Embryonic facial prominence (tissue), 1 donor: ENCODE measurements around the gene ACAN.

ENCODE experiments used
- DNase-seq: peaks from one replicate; pipeline ENCODE4 v3.0.0-alpha.2; 2016; ENCODE audit errors: extremely low spot score

Gene ACAN

DNA sequence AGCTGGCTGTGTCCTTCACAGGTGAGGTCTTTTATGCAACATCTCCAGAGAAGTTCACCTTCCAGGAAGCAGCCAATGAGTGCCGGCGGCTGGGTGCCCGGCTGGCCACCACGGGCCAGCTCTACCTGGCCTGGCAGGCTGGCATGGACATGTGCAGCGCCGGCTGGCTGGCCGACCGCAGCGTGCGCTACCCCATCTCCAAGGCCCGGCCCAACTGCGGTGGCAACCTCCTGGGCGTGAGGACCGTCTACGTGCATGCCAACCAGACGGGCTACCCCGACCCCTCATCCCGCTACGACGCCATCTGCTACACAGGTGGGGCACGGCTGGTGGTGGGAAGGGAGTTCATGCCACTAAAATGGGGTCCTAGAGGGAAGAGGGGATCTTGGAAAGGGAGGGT lies 40.1 kb downstream of the ACAN start:
- no peak for DNase-seq

GRCh38 chr15:88844749-88845386 lies 41.6 kb downstream of the ACAN start:
- DNase-seq: no peak

GRCh38 chr15:88845616-88846015 lies 42.4 kb downstream of the ACAN start:
- DNase-seq: no peak

DNA sequence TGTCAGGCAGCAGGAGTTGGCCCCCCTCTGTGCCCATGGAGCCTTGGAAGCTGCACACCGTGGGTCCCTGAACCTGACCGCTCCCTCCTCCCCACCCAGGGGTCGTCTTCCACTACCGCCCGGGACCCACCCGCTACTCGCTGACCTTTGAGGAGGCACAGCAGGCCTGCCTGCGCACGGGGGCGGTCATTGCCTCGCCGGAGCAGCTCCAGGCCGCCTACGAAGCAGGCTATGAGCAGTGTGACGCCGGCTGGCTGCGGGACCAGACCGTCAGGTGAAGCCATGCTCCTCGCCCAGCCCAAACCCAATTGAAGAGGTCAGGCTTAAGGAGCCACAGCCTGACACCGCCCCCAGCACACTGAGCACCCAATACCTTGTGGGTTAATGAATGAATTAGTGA lies 43.9 kb downstream of the ACAN start:
- DNase-seq: no peak

- DNase-seq: no peak
Measured at GRCh38 chr15:88848203-88848602, 45.0 kb downstream of the ACAN start.

DNA sequence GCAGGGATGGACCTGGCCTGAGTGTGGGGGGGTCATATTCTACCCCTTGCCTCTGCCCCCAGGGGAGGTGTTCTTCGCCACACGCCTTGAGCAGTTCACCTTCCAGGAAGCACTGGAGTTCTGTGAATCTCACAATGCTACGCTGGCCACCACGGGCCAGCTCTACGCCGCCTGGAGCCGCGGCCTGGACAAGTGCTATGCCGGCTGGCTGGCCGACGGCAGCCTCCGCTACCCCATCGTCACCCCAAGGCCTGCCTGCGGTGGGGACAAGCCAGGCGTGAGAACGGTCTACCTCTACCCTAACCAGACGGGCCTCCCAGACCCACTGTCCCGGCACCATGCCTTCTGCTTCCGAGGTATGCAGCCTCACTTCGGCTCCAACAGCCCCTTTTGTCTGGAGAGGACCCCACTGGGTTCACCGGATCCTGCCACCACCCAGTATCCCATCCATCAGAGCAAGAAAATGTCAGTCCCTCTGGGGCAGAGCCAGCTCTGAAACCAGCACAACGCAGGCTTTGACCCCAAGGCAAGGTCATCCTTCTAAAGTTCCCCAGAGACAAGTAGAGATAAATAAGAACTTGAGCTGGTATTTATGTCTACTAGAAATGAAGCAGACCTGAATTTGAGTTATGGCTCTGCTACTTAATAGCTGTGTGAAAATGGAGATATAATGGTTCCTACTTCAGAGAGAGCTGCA lies 46.3 kb downstream of the ACAN start:
- no peak for DNase-seq

- DNase-seq: no peak
Measured at GRCh38 chr15:88852476-88852875, 49.2 kb downstream of the ACAN start.

- DNase-seq: no peak
Measured at GRCh38 chr15:88858934-88859333, 55.7 kb downstream of the ACAN start.

DNA sequence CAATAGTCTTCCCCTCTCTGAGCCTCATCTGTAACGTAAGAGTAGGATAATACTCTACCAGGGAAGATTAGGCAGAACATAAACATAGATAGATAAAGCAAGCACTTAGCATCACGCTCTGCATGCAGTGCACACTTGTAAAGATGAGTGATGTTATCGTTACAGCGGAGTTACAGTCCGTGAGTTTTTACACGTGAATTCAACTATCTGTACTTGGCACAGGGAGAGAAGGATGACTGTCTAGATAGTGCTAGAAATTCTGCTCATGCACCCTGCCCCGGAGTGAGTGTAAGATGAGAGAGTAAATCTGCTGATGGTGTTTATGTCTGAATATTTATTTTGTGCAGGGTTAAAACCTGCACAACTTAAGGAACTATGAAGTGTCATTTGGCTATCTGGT lies 56.3 kb downstream of the ACAN start:
- no peak for DNase-seq

- no peak for DNase-seq
Measured at GRCh38 chr15:88860212-88860611, 57.0 kb downstream of the ACAN start.

DNA sequence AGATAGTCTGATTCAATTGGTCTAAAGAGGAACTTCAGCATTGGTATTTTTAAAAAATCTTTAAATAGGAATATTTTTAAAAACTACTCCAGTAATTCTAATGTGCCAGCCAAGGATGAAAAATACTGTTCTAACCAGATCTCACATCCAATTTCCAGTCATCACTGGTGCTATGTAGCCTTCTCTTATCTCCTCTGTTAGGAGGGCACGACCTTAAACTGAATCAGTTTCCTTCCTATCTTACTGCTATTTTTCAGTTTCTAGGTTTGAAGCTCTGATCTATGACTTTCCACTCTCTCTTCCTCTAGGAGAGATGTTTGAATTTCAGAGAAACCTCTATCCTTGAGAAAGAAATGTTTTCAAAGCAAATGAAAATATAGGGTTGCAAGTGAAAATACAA lies 60.2 kb downstream of the ACAN start:
- DNase-seq: no peak

DNA sequence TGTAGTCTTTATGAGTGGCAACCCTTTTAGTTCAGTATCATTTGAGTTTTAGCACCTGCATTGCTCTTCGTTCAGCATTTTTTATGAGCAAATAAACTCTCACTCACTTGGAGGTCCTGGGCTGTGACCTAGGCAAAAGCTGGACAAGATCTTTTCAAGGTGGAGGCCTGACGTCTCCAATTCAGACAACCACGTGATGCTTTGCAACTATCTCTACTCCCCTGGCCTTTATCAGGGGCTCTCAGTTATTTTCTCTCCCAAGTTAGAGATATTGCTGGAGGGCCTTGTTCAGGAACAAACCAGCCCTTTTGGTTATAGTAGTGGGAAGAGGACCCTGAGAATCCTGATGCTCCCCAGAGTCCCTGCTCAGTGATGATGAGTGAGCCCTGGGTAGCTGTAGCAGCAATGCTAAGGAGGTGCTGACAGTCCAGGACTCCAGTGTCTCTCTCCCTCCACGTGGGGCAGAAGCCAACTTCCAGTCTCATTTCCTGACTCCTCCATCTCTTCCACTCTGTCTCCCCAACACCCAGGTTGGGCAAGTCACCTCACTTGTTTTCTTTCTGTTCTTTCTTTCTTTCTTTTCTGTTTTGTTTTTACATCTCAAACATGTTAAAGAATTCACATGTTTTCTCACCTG lies 61.7 kb downstream of the ACAN start:
- DNase-seq: no peak

GRCh38 chr15:88865498-88866099 lies 62.4 kb downstream of the ACAN start:
- DNase-seq: no peak

DNA sequence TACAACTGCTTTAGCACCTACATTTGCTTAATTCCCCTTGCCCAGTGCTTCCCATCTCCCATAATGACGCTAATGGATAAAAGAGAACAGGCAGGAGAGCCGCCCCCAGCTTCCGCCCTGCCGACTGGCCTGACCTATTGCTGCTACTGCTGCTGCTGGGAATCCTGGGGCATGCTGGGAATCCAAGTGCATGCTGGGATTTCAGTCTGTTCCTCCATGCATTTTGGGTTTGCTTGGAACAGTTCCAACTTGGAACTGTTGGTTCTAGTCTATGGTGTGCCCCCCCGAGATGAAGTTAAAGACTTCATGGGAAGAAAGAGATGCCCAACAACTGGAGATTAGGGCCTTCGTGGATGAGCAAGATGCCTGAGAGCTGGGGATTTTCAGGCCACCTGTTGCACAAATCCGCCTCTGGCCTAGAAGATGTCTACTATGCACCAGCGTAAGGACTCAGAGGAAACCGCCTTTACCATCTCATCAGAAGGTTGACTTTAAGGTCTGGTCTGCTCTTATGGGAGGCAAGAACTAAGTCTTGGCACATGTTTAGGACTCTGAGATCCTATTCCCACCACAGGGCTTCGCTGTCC lies 63.2 kb downstream of the ACAN start:
- DNase-seq: no peak

- no peak for DNase-seq
Measured at GRCh38 chr15:88871313-88871712, 68.1 kb downstream of the ACAN start.

- no peak for DNase-seq
Measured at GRCh38 chr15:88872106-88872505, 68.9 kb downstream of the ACAN start.

- no peak for DNase-seq
Measured at GRCh38 chr15:88872706-88873105, 69.5 kb downstream of the ACAN start.

DNA sequence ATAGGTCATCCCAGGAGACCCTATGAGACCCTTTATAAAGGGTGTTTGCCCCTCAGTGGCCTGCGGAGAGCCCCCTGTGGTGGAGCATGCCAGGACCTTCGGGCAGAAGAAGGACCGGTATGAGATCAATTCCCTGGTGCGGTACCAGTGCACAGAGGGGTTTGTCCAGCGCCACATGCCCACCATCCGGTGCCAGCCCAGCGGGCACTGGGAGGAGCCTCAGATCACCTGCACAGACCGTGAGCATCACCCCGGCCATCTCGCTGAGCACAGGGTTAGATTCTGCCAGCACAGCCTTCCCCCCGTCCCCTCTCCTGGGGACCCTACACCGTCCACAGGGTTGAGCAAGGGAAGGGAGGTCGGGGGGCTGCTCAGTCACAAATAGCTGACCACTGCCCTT lies 70.5 kb downstream of the ACAN start:
- DNase-seq: no peak

DNA sequence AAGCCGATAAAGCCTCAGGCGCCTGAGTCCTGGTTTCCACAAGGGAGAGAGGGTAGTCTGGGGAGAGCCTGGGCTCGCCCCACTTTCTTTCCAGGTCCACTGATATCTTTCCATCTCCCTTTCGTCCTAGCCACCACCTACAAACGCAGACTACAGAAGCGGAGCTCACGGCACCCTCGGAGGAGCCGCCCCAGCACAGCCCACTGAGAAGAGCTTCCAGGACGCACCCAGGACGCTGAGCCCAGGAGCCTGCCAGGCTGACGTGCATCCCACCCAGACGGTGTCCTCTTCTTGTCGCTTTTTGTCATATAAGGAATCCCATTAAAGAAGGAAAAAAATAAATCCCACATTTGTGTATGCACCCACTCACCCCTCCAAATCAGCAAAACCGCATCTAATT lies 71.0 kb downstream of the ACAN start:
- DNase-seq: no peak

- no peak for DNase-seq
Measured at GRCh38 chr15:88874684-88875083, 71.4 kb downstream of the ACAN start.

- no peak for DNase-seq
Measured at GRCh38 chr15:88876573-88876972, 73.3 kb downstream of the ACAN start.

DNA sequence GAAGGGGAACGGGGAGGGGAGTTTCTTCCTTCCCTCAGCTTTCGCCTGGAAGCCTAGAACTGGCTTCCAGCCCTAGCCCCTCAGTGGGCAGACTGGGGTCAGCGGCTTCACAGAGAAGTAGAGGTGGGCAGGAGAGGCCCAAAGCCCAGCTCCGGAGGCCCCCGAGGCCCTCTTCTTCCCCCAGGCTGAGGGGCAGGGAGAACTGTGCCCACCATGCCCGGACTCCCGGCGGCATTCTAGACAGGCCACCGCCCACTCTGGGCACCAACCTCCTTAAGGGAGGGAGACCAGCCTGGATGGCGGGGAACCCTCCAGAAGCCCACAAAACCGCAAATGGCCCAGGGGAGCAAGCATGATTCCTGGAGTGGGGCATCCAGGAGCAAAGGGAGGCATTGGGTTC lies 74.2 kb downstream of the ACAN start:
- no peak for DNase-seq

GRCh38 chr15:88877906-88878305 lies 74.7 kb downstream of the ACAN start:
- no peak for DNase-seq
